ENCODE data around the gene FH. TPM values are rescaled to one million over a fixed set of nuclear protein-coding genes. Genes with fewer than 3 reads are reported as not detected.

FH gene
- total RNA-seq, 1 experiment from 2014 or later, result 261 TPM

DNA sequence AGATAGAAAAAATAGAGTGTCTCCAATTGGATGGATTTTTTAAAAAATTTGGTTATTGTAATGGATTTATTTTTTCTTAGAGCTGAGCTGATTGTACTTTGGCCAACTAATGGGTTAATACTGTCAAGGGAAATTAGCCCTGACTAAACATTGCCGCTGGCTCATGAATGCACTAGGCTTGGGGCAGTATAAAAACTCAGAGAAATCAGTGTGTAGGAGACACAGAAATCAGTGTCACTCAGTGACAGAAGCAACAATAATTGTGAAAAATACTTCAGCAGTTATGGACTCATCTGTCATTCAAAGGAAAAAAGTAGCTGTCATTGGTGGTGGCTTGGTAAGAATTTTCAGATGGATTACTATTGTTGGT, 12.6 kb upstream of the FH start, which contains the start of gene KMO:
TSS of gene KMO (plus strand) at position 217 of the 370 bp plus-strand sequence. CDS start at position 284, 67 bp downstream.
- Histone ChIP-seq H3K4me3 (peak within 1 kb of the TSS; percentile 58), H3K27me3 (peaks cover 13% of the 10 kb centered on the region), H3K9me3 (no peaks in the 10 kb centered on the region), H3K36me3 (no peaks in the 10 kb centered on the region)
- no peak for DNase-seq

DNA sequence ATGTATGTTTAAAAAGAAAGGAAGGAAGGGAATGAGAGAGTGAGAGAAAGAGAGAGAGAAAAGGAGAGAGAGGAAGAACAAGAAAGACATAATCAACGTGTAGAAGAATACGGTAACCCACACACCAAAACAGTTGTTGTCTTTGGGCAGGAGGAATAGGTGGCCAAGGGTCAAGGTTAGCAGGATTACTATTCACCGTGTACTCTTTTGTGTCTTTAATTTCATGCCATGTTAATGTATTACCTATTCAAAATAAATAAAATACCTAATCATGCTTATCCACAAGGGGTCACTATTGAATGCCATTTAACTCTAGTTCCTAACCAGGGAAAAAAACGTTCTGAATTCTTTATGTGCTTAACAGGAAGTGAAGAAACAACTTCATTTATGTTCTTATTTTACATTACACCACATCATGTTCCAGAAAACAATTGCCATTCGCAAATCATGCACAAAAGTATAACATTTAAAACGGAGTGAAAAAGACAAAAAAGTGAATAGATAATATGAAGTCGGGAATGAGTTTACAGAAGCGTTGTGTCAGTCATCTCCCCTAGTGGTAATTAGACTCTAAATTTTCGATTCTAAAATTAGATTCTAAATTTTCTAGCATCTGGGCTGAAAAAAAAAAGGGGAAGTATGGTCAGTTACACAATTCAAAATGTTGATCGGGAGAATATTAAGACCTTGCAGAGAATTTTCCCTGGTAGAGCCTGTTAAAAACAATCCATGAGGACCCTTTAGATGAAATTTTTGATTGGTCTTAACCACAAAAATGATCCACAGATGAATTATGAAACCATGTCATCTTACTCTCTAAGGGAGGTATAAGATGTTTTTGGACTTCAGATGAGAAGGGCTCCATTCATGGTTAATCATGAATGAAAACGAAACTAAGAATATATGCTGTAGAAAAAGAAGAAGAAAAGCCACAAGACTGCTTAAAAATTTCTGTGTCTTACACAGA, 11.9 kb upstream of the FH start:
- H3K36me3 ChIP-seq, result no peaks in the 10 kb centered on the region
- DNase-seq, result no peak
- H3K4me3 ChIP-seq, result peak overlapping the region; percentile 58
- H3K27me3 ChIP-seq, result peaks cover 8% of the 10 kb centered on the region
- H3K9me3 ChIP-seq, result no peaks in the 10 kb centered on the region

DNA sequence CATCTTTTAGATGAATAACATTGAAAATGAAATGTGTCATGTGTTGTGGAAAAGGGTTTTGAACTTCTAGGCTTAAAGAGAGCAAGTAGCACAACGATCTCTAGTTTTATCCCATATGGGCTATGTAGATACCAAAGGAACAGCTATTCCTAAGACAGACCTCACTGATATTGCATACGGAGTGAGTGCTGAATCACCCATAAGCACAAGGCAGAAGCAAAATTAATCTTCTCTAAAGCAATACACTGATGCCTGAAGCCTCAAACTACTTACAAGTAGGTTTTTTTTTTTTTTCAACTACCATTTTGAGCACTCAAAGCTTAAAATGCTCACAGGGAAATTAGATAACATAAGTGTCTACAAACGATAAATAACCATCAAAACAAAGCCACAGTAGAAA, 7.6 kb upstream of the FH start:
- H3K9me3 ChIP-seq, result no peaks in the 10 kb centered on the region

GRCh38 chr1:241525026-241525425, 5.5 kb upstream of the FH start:
- H3K27me3 ChIP-seq, result peaks cover 23% of the 10 kb centered on the region
- DNase-seq, result no peak
- no peak overlapping the region for H3K4me3 ChIP-seq
- no peaks in the 10 kb centered on the region for H3K9me3 ChIP-seq
- no peaks in the 10 kb centered on the region for H3K36me3 ChIP-seq

More for the DNA sequence above, 7.6 kb upstream of the FH start:
- no peak for DNase-seq
- Histone ChIP-seq H3K36me3 (no peaks in the 10 kb centered on the region), H3K4me3 (no peak overlapping the region), H3K27me3 (peaks cover 23% of the 10 kb centered on the region)

- Histone ChIP-seq H3K27me3 (peaks cover 17% of the 10 kb centered on the region), H3K4me3 (no peak overlapping the region), H3K36me3 (peaks cover 7% of the 10 kb centered on the region), H3K9me3 (no peaks in the 10 kb centered on the region)
- no peak for DNase-seq
These were observed 2.2 kb upstream of the FH start for GRCh38 chr1:241521718-241522117.

- Histone ChIP-seq H3K4me3 (peak overlapping the region; percentile 87), H3K36me3 (peaks cover 18% of the 10 kb centered on the region), H3K9me3 (no peaks in the 10 kb centered on the region), H3K27me3 (peaks cover 12% of the 10 kb centered on the region)
- DNase-seq, result no peak
These were observed 518 bp upstream of the FH start for GRCh38 chr1:241520080-241520465.

- Histone ChIP-seq H3K27me3 (peaks cover 7% of the 10 kb centered on the region), H3K36me3 (peaks cover 25% of the 10 kb centered on the region), H3K4me3 (peak overlapping the region; percentile 87), H3K9me3 (no peaks in the 10 kb centered on the region)
- DNase-seq, result peak; percentile 52
These were observed 863 bp downstream of the FH start for GRCh38 chr1:241518476-241519307.

DNA sequence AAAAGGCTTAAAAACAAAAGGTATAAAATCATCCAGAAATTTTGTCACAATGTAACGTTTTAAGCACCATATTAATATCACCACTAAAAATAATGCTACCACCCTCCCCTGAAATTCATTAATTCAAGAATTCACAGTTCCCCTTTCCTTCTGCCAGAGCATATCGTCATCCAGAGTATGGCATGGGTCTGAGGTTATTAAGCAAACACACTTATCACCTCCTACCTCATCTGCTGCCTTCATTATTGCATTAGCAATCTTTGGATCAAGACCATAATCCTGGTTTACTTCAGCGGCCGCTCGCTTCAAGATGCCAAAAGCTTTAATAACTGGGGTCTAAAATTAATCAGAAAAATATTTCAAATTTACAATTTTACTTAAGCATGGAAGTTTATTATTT, 6.2 kb downstream of the FH start:
- no peaks in the 10 kb centered on the region for H3K9me3 ChIP-seq
- peaks cover 65% of the 10 kb centered on the region for H3K36me3 ChIP-seq
- DNase-seq, result no peak

GRCh38 chr1:241507189-241507863, 12.2 kb downstream of the FH start:
- Histone ChIP-seq H3K4me3 (no peak overlapping the region), H3K27me3 (no peaks in the 10 kb centered on the region), H3K36me3 (peaks cover 84% of the 10 kb centered on the region), H3K9me3 (no peaks in the 10 kb centered on the region)
- DNase-seq, result no peak

More for the DNA sequence above, 6.2 kb downstream of the FH start:
- Histone ChIP-seq H3K27me3 (no peaks in the 10 kb centered on the region), H3K4me3 (no peak overlapping the region)

DNA sequence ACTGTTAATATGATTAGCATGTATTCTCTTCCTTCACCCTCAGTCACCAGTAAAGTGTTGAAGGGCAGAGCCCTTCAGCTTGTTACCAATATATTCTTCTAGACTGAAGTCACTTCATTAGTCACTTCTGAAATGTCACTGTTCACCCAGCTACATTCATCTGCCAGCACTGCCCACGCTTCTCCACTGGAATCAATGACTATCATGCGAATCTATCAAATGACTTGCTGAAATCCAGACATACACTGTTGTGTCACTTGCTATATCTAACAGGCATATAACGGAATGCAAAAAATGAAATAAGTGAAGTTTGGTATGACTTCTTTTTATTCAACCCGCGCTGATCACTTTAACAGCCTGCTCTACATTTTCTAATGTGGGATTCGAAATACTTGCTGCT, 16.1 kb downstream of the FH start:
- Histone ChIP-seq H3K36me3 (peaks cover 88% of the 10 kb centered on the region), H3K9me3 (no peaks in the 10 kb centered on the region), H3K4me3 (no peak overlapping the region), H3K27me3 (no peaks in the 10 kb centered on the region)
- no peak for DNase-seq

DNA sequence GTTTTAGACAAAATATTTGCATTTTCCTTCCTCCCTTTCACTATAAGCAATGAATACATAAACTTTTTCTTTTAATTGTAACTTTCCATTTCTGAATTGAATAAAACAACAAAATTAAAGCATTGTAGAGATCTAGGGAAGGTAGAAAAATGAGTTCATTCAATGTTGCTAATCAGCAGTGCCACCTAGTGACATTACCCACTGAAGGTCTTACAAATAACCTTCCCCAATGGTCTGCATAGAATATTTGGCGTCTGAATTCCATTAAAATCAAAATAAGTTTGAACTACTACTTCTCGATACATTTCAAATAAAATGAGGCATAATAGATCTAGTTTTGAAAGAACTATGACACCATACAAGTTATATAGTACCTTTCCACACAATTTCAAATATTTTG, 19.6 kb downstream of the FH start:
- peaks cover 87% of the 10 kb centered on the region for H3K36me3 ChIP-seq
- no peak overlapping the region for H3K4me3 ChIP-seq
- H3K9me3 ChIP-seq, result no peaks in the 10 kb centered on the region
- H3K27me3 ChIP-seq, result no peaks in the 10 kb centered on the region
- no peak for DNase-seq

DNA sequence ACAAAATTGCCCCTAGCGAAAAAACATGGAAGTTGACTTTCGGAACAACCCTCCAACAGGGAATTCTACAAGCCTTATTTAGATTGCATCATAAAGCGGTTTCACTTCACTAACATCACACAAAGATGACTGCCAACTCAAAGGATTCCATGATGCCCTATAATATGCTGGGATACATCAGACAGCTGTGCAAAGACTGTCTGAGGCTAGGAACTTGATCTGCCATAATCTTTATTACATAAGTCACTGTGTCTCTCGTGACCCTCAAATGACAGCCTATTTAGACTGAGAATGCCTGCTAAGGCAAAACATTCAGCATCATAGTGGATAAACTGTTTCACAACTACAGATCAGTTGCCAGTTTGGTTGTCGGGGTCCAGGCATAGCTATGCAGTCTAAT, 23.8 kb downstream of the FH start:
- peaks cover 64% of the 10 kb centered on the region for H3K36me3 ChIP-seq
- H3K4me3 ChIP-seq, result no peak overlapping the region
- no peak for DNase-seq
- H3K9me3 ChIP-seq, result no peaks in the 10 kb centered on the region
- H3K27me3 ChIP-seq, result no peaks in the 10 kb centered on the region

GRCh38 chr1:241488739-241489138, 30.8 kb downstream of the FH start:
- Histone ChIP-seq H3K36me3 (peaks cover 3% of the 10 kb centered on the region; the same call in 1 of the 2 replicates), H3K4me3 (no peak overlapping the region), H3K27me3 (no peaks in the 10 kb centered on the region), H3K9me3 (no peaks in the 10 kb centered on the region)
- no peak for DNase-seq

GRCh38 chr1:241485554-241485992, 34.0 kb downstream of the FH start:
- no peaks in the 10 kb centered on the region for H3K9me3 ChIP-seq
- no peaks in the 10 kb centered on the region for H3K36me3 ChIP-seq
- no peaks in the 10 kb centered on the region for H3K27me3 ChIP-seq
- DNase-seq, result peak; percentile 8
- H3K4me3 ChIP-seq, result no peak overlapping the region

DNA sequence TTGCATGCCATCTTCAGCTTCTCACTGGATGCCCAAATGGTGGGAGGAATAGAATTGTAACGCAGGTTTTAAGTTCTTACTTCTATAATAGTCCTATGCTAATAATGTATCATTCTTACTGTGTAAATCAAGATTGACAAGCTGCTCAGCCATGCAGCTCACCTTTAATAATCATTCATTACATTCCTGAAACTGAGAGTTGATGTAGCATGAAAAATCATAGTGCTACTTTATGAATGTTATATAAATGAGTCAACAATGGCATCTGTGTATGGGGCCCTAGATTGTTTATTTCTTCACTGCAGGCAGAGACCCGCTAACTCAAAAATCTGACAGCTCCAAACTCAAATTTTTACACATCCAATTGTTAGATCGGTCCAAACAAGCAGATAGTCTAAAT, 34.4 kb downstream of the FH start:
- Histone ChIP-seq H3K27me3 (no peaks in the 10 kb centered on the region), H3K4me3 (no peak overlapping the region), H3K36me3 (no peaks in the 10 kb centered on the region), H3K9me3 (no peaks in the 10 kb centered on the region)
- no peak for DNase-seq

GRCh38 chr1:241482761-241483250, 36.7 kb downstream of the FH start:
- Histone ChIP-seq H3K9me3 (0 out of 2 replicates have a peak, but pooled peaks cover 2% of the 10 kb centered on the region), H3K27me3 (no peaks in the 10 kb centered on the region), H3K4me3 (no peak overlapping the region), H3K36me3 (no peaks in the 10 kb centered on the region)
- no peak for DNase-seq

Data from MG63 (cell line).